PFSK-1 (cell line): ENCODE data around the gene BTBD9.

ENCODE experiments used
- FOXP2 ChIP-seq: optimal IDR thresholded peaks from 2 replicates; pipeline ENCODE3; 2011; ENCODE audit warnings: borderline replicate concordance, control low read depth, inconsistent platforms; ENCODE audit not compliant: insufficient read depth; ENCODE audit errors: extremely low read length, extremely low read depth
- POLR2AphosphoS5 ChIP-seq: IDR thresholded peaks from 2 replicates; pipeline ENCODE4 v1.6.1; 2012; ENCODE audit warnings: low read depth, mild to moderate bottlenecking, control low read depth, low read length, moderate library complexity
- SIN3A ChIP-seq: IDR thresholded peaks from 2 replicates; pipeline ENCODE4 v1.6.1; 2012; ENCODE audit warnings: mild to moderate bottlenecking, low read length, moderate library complexity, borderline replicate concordance; ENCODE audit not compliant: insufficient read depth
- TAF1 ChIP-seq: IDR thresholded peaks from 2 replicates; pipeline ENCODE4 v1.6.1; 2012; ENCODE audit warnings: low read length, control low read depth, borderline replicate concordance; ENCODE audit not compliant: insufficient read depth
- TF ChIP-seq, protein P1 (sequence below), 2 experiments: IDR thresholded peaks; 2 replicates each; pipeline versions ENCODE4 v1.6.1 to v1.8.0; 2011 to 2012; ENCODE audit warnings: low read depth in 2 of 2, low read length in 2 of 2, control low read depth in 1 of 2, inconsistent platforms in 1 of 2, mild to moderate bottlenecking in 1 of 2, moderate library complexity in 1 of 2; ENCODE audit not compliant: insufficient read depth in 1 of 2

GRCh38 chr6:38658418-38659167 is 18.9 kb upstream of the BTBD9 start:
- no peak for TF ChIP-seq TAF1
- TF ChIP-seq SIN3A: no peak
- no peak for TF ChIP-seq POLR2AphosphoS5
- TF ChIP-seq, protein P1, sequence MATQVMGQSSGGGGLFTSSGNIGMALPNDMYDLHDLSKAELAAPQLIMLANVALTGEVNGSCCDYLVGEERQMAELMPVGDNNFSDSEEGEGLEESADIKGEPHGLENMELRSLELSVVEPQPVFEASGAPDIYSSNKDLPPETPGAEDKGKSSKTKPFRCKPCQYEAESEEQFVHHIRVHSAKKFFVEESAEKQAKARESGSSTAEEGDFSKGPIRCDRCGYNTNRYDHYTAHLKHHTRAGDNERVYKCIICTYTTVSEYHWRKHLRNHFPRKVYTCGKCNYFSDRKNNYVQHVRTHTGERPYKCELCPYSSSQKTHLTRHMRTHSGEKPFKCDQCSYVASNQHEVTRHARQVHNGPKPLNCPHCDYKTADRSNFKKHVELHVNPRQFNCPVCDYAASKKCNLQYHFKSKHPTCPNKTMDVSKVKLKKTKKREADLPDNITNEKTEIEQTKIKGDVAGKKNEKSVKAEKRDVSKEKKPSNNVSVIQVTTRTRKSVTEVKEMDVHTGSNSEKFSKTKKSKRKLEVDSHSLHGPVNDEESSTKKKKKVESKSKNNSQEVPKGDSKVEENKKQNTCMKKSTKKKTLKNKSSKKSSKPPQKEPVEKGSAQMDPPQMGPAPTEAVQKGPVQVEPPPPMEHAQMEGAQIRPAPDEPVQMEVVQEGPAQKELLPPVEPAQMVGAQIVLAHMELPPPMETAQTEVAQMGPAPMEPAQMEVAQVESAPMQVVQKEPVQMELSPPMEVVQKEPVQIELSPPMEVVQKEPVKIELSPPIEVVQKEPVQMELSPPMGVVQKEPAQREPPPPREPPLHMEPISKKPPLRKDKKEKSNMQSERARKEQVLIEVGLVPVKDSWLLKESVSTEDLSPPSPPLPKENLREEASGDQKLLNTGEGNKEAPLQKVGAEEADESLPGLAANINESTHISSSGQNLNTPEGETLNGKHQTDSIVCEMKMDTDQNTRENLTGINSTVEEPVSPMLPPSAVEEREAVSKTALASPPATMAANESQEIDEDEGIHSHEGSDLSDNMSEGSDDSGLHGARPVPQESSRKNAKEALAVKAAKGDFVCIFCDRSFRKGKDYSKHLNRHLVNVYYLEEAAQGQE (IDR thresholded peaks at IDR 0.05; ENCODE audit: insufficient read depth in 1 of 2, low read depth in 2 of 2, low read length in 2 of 2): no peak
- TF ChIP-seq FOXP2: no peak
